Stomach smooth muscle (tissue), 2 donors: Measurements from ENCODE around the gene MAPK11.

Experiments used
- H3K27ac ChIP-seq: one replicate; pipeline ENCODE4 v1.7.0; 2013; ENCODE audit warnings: mild to moderate bottlenecking, low read length, inconsistent platforms
- H3K27me3 ChIP-seq, 2 donors: one replicate each; pipeline ENCODE4 v1.7.0; 2013; ENCODE audit warnings: low read length in 2 of 2; ENCODE audit not compliant: insufficient read depth in 2 of 2, control insufficient read depth in 1 of 2
- H3K36me3 ChIP-seq, 2 donors: one replicate each; pipeline ENCODE4 v1.7.0; 2013; ENCODE audit warnings: low read length in 2 of 2; ENCODE audit not compliant: control insufficient read depth in 2 of 2, insufficient read depth in 2 of 2
- H3K4me1 ChIP-seq: one replicate; pipeline ENCODE4 v1.7.0; 2013; ENCODE audit warnings: low read length; ENCODE audit not compliant: control insufficient read depth, insufficient read depth
- H3K4me3 ChIP-seq, 2 donors: one replicate each; pipeline ENCODE4 v1.7.0; 2013; ENCODE audit warnings: low read length in 2 of 2
- H3K9ac ChIP-seq, 2 donors: one replicate each; pipeline ENCODE4 v1.7.0; 2013; ENCODE audit warnings: low read length in 2 of 2, mild to moderate bottlenecking in 1 of 2
- H3K9me3 ChIP-seq, 2 donors: one replicate each; pipeline ENCODE4 v1.7.0; 2013; ENCODE audit warnings: low read length in 2 of 2; ENCODE audit not compliant: control insufficient read depth in 2 of 2
- donor health status: healthy.
- donor health status: Pancreatic carcinoma.

MAPK11 gene

DNA sequence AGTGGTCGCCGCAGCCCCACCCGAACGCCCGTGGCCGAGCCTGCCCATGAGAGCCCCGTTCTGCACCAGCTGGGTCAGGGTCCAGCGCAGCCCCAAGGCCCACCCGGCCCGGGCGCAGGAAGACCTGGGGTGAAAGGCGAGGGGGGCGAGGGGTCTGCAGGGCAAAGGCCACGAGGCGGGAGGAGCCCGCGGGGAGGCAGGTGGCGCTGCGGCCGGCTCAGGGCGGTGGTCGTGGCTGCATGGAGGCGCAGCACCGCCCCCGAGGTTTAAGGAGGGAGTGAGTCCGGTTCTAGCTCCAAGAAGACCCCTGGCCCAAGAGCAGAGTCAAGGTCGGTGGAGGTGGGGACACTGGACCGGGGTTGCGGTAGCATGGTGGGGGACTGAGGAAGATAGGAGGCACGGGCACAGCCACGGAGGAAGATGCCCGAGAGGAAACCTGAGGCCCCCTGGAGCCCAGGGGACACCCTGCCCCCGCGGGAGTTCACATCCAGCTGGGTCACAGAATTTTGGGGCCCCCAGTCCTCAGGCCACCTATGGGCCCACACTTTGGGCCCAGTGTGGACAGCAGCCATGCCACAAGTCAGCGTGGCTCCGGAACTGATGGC is 18.6 kb downstream of the MAPK11 start:
- peak overlapping the region; percentile 72 to 88 for H3K4me3 ChIP-seq
- no peaks in the 10 kb centered on the region for H3K27me3 ChIP-seq
- H3K9ac ChIP-seq = peak overlapping the region in 1 of 2 donors; percentile 42
- H3K36me3 ChIP-seq = peaks cover 2 to 6% of the 10 kb centered on the region in 2 donors
- peak overlapping the region; percentile 74 for H3K27ac ChIP-seq
- no peaks in the 10 kb centered on the region for H3K9me3 ChIP-seq
- H3K4me1 ChIP-seq = peaks cover 28% of the 10 kb centered on the region

GRCh38 chr22:50250555-50251476 is 19.4 kb downstream of the MAPK11 start, which contains the start of gene HDAC10:
Gene HDAC10 (minus strand): TSS chr22:50251265. CDS start chr22:50251032, 233 bp downstream.
- Histone ChIP-seq H3K36me3 (peaks cover 8 to 12% of the 10 kb centered on the region in 2 donors), H3K4me1 (peaks cover 35% of the 10 kb centered on the region), H3K9me3 (no peaks in the 10 kb centered on the region), H3K9ac (peak within 1 kb of the TSS; percentile 76), H3K27me3 (no peaks in the 10 kb centered on the region), H3K27ac (peak within 1 kb of the TSS; percentile 74), H3K4me3 (peak within 1 kb of the TSS; percentile 72 to 88)

GRCh38 chr22:50250249-50250554 is 20.0 kb downstream of the MAPK11 start:
- Histone ChIP-seq H3K27me3 (no peaks in the 10 kb centered on the region), H3K9ac (peak overlapping the region; percentile 76), H3K9me3 (no peaks in the 10 kb centered on the region), H3K27ac (peak overlapping the region; percentile 58), H3K4me1 (peaks cover 41% of the 10 kb centered on the region), H3K36me3 (peaks cover 8 to 12% of the 10 kb centered on the region in 2 donors), H3K4me3 (peak overlapping the region; percentile 72 to 88)

DNA sequence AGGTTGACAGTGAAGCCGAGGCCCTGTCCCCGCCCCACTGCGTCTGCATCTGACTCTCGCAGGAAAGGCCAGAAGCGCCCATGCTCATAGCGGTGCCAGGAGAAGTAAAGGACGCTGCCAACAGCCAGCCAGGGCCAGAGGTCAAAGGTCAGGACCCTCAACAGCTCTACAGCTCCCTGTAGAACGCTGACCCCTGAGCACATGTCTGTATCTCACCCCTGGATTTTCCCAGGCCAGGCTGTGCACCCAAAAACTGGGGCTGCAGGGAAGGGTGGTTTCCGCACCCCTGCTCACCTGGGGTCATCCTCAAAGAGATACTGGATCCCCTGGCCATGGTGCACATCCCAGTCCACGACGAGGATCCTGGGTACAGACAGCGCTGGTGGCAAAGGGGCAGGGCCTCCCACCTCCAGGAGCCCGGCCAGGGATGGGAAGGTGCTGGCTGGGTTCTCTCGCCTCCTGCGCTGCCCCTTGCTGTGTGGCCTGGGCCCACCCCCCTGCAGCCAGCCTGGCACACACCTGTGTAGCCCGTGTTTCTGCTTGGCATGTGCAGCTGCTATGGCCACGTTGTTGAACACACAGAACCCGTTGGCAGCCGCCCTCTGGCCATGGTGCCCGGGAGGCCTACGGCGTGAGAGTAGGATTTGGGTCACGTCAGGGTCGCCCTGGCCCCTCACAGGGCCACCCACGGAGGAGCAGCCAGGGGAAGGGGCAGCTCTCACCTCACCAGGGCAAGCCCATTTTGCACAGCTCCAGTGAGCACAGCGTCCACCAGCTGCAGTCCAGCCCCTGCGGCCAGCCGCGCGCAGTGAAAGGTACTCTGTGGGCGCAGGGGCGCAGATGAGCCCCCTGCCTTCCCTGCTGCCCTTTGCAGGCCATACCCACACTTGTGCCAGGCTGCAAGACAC is 20.6 kb downstream of the MAPK11 start:
- H3K36me3 ChIP-seq = peaks cover 8 to 12% of the 10 kb centered on the region in 2 donors
- H3K27me3 ChIP-seq = no peaks in the 10 kb centered on the region
- peaks cover 41% of the 10 kb centered on the region for H3K4me1 ChIP-seq
- peak overlapping the region in 1 of 2 donors; percentile 88 for H3K4me3 ChIP-seq
- no peak overlapping the region for H3K9ac ChIP-seq
- no peaks in the 10 kb centered on the region for H3K9me3 ChIP-seq
- no peak overlapping the region for H3K27ac ChIP-seq

DNA sequence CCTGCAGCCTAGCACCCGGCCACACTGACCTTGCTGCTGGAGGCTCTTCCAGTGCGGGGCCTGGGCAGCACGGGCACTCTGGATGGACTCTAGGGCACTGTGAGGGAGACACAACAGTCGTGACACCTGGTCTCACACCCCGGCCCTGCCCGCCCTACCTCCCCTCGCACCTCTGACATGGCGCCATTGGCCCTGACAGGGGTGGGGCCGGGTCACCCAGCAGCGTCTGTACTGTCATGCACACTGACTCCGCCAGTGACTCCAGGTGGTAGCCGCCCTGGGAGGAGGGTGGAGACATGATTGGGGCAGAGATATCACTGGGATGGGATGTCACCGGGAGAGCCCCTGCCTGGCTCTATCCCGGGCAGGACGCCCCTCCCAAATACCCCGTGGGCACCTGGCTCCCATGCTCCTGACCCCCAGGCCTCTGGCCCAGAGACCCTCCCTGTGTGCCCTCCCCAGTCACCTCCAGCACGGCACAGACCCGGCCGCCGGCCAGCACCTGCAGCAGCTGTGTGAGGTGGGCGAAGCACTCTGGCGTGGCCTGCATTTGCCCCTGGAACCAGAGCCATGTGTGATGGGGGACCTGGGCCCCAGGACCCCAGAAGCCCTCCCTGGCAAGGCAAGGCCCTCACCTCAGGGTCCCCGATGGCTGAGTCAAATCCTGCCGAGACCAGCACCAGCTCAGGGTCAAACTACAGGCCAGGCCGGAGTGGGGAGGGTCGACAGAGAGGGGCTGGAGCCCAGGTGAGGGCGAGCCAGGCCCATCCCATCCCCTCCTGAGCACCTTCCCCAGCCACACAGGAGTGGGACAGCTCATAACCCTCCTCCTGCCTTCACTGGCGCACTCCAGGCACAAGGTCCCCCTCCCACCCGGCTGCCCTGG is 21.7 kb downstream of the MAPK11 start:
- Histone ChIP-seq H3K9me3 (no peaks in the 10 kb centered on the region), H3K27me3 (no peaks in the 10 kb centered on the region), H3K9ac (no peak overlapping the region), H3K36me3 (peaks cover 8 to 12% of the 10 kb centered on the region in 2 donors), H3K27ac (no peak overlapping the region), H3K4me3 (no peak overlapping the region), H3K4me1 (peaks cover 51% of the 10 kb centered on the region)

DNA sequence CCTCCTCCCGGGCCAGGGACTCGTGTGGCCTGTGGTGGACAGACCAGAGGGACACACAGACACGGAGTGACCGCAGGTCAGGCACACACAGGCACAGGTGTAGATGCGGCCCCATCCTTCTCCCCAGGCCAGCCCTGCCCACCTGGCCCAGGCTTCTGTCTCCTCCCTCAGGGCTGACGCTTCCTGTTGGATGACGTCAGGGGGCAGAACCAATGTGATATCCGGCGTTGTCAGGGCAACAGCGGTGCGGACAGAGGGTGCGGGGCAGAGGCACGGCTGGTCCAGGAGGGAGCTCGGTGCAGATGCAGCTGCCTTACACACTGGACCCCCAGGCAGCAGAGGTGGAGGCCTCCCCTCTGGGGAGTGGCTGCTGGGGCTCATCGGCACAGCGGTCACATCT is 22.4 kb downstream of the MAPK11 start:
- Histone ChIP-seq H3K4me1 (peaks cover 52% of the 10 kb centered on the region), H3K4me3 (no peak overlapping the region), H3K27me3 (no peaks in the 10 kb centered on the region), H3K36me3 (peaks cover 8 to 12% of the 10 kb centered on the region in 2 donors), H3K9ac (no peak overlapping the region), H3K9me3 (no peaks in the 10 kb centered on the region), H3K27ac (no peak overlapping the region)

- H3K4me1 ChIP-seq = peaks cover 53% of the 10 kb centered on the region
- peak overlapping the region in 1 of 2 donors; percentile 97 for H3K4me3 ChIP-seq
- H3K9me3 ChIP-seq = no peaks in the 10 kb centered on the region
- H3K27ac ChIP-seq = no peak overlapping the region
- H3K9ac ChIP-seq = no peak overlapping the region
- no peaks in the 10 kb centered on the region for H3K27me3 ChIP-seq
- peaks cover 8 to 12% of the 10 kb centered on the region in 2 donors for H3K36me3 ChIP-seq
Observed at GRCh38 chr22:50246242-50247175, 23.7 kb downstream of the MAPK11 start.

DNA sequence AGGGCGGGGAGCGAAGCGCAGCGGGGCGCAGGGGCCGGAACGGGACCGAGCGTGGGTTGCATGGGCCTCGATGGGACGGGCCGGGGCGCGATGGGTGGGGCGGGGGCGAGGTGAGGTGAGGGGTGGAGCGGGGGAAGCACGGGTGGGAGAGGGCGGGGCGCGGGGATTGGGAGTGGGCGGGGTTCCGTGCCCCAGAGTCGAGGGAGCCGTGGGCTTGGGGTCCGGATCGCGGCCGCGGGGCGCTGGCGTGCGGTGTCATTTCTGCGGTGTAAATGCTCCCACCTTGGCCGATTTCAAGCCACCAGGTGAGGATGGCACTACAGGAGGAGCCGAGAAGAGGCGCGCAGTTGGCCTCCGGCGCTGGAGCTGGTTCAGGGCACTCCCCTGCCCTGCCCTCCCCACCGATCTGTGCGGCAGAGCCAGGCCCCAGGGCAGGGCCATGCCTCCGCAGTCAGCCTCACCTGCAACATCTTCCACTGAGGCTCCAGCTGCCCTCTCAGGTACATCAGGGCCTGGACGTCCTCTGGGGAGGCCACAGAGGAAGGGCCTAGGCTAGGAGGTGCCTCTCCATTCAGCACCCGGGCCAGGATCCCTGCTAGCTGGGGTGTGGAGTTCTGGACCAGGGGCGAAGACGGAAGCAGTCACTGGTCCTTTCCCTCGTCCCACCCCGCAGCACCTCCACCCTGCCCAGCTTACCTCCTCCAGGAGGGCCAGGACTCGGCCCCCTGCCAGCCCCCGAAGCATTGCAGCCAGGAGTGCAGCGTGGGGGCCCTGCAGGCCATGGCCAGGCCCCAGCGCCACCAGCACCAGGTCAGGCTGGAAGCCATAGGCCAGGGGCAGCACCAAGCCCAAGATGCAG is 24.7 kb downstream of the MAPK11 start:
- Histone ChIP-seq H3K27me3 (no peaks in the 10 kb centered on the region), H3K27ac (peak overlapping the region; percentile 90), H3K36me3 (peaks cover 8 to 13% of the 10 kb centered on the region in 2 donors), H3K9me3 (no peaks in the 10 kb centered on the region), H3K9ac (peak overlapping the region; percentile 92 to 96), H3K4me3 (peak overlapping the region; percentile 87 to 97), H3K4me1 (peaks cover 50% of the 10 kb centered on the region)
